ENCODE data around the gene PPP1R15A.
"Not testable (repeated sequence)": the region's sequence is repeated elsewhere in the genome, so short reads cannot be mapped to it uniquely, and the experiment has no call there.

DNA sequence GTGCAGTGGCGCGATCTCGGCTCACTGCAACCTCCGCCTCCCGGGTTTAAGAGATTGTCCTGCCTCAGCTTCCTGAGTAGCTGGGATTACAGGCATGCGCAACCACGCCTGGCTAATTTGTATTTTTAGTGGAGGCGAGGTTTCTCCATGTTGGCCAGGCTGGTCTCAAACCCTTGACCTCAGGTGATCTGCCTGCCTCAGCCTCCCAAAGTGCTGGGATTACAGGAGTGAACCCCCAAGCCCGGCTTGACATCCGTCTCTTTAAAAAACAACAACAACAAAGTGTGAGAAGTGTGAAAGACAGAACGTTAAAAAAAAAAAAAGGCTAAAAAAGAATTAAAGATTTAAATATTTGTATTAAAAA, 27.1 kb downstream of the PPP1R15A start:
- not testable (repeated sequence) for TF ChIP-seq POLR2A (IDR thresholded peaks at IDR 0.05); POLR2AphosphoS5 (IDR thresholded peaks at IDR 0.05; ENCODE audit: insufficient read depth in 1 of 2, low read depth in 1 of 2)
